ENCODE results near the gene PDCD10. TPM values are rescaled to one million over a fixed set of nuclear protein-coding genes. Genes with fewer than 3 reads are reported as not detected.
A peak's percentile ranks its signal among the peaks of the same experiment; 100 is the strongest.

The PDCD10 gene
- polyA plus RNA-seq, 1 of the 3 experiments (the other 2 are of a cell fraction), result 29.0 TPM

GRCh38 chr3:167736264-167736787 lies 1.6 kb upstream of the PDCD10 start:
- ChIA-PET CTCF (interaction anchor here (0.6 to 1.7 kb wide), 4 partner anchors 9 to 356 kb away, joined by 3 to 5 read pairs (median 4); partner anchors contain the start of gene ZBBX), POLR2A (interaction anchor here (0.8 to 1.5 kb wide), 2 partner anchors 13 to 146 kb away, joined by 3 to 4 read pairs; no protein-coding TSS in a partner anchor)
- TF ChIP-seq EP300 (IDR thresholded peaks at IDR 0.05; ENCODE audit: borderline replicate concordance in 1 of 2, low read depth in 1 of 2, low read length in 1 of 2) (no peak), ZBTB33 (IDR thresholded peaks at IDR 0.05; ENCODE audit: borderline replicate concordance, low read depth) (no peak), POLR2AphosphoS5 (IDR thresholded peaks at IDR 0.05; ENCODE audit: low read depth, low read length) (no peak), RCOR1 (IDR thresholded peaks at IDR 0.05; ENCODE audit: low read length) (no peak), USF2 (IDR thresholded peaks at IDR 0.05; ENCODE audit: borderline replicate concordance, low read depth, low read length) (no peak), REST (IDR thresholded peaks at IDR 0.05; ENCODE audit: low read depth, low read length) (no peak)
- Histone ChIP-seq H2AFZ (ENCODE audit: low read depth) (peak overlapping the region; percentile 98; the same call in 1 of the 2 replicates), H3K27me3 (ENCODE audit: insufficient read depth) (no peaks in the 10 kb centered on the region), H3K9me3 (no peaks in the 10 kb centered on the region), H4K20me1 (ENCODE audit: insufficient read depth) (peaks cover 21% of the 10 kb centered on the region), H3K9me2 (no peaks in the 10 kb centered on the region), H3K79me2 (ENCODE audit: insufficient read depth) (peaks cover 32% of the 10 kb centered on the region), H3K27ac (ENCODE audit: low read depth in 2 of 2, low read length in 1 of 2) (no peak overlapping the region), H3F3A (replicated peaks; ENCODE audit: insufficient read depth) (peaks cover 3% of the 10 kb centered on the region), H3K36me3 (replicated peaks in 1 of 2; ENCODE audit: control insufficient read depth in 1 of 2, insufficient read depth in 2 of 2, low read length in 1 of 2) (peaks cover 2 to 3% of the 10 kb centered on the region in 2 experiments), H3K4me2 (peak overlapping the region; percentile 87), H3K4me3 (ENCODE audit: low read depth in 2 of 2, low read length in 1 of 2) (peak overlapping the region; percentile 84 to 97), H3K4me1 (ENCODE audit: control insufficient read depth in 1 of 2, insufficient read depth in 2 of 2, low read depth in 1 of 2, low read length in 1 of 2) (peaks cover 9 to 11% of the 10 kb centered on the region in 2 experiments; a peak in 3 of 4 replicates), H3K9ac (no peak overlapping the region)
- WGBS (ENCODE audit: low lambda C conversion rate), result 13% methylated on average over 7 of the region's 7 CpGs
- peak; percentile 5 for DNase-seq
